Endothelial cell of hepatic sinusoid (primary cell): Measurements from ENCODE around the gene METTL25.

Experiments
- in situ Hi-C: cut with HindIII; loops from 2 replicates; pipeline ENCODE4 v1.10.0; 2017; ENCODE audit warnings: low sequenced_read_pairs

The METTL25 gene

GRCh38 chr12:82406651-82407050 lies 48.3 kb downstream of the METTL25 start:
- in situ Hi-C loops, result no loop called here

DNA sequence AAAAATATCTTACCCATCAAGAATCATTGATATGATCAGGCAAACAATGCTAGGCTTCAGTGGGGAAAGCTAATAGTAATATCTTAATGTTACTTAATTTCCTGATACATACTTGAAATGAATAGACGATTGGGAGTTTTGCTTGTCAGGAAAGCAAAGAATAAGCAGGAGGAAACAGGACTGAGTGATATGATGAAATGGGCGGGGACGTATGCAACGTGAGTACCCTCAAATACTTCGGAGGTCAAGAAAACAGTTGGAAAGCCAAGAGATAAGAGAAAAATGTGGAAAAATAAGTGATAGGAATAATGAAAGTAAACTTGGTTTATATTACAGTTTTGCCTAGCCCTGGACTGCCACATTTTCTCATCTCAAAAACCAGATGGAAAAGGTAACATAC lies 49.2 kb downstream of the METTL25 start:
- in situ Hi-C loops, result no loop called here

DNA sequence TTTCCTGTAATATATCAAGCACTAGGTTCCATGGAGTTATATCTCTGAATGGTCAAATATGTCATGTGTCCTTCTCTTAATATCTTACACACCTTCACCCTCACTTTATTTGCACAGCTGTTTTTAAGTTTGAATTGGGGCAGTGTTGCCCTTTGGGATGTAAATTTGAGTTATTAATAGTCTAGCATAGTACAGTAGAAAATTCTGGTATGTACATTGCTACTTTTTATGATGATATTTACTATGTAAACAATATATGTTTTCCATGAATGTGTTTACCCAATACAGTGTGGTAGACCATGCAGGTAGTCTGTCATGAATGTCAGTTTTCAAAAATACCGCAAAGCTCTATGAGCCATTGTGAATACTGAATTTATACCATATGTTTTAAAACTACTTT lies 50.5 kb downstream of the METTL25 start:
- in situ Hi-C loops, result no loop called here

DNA sequence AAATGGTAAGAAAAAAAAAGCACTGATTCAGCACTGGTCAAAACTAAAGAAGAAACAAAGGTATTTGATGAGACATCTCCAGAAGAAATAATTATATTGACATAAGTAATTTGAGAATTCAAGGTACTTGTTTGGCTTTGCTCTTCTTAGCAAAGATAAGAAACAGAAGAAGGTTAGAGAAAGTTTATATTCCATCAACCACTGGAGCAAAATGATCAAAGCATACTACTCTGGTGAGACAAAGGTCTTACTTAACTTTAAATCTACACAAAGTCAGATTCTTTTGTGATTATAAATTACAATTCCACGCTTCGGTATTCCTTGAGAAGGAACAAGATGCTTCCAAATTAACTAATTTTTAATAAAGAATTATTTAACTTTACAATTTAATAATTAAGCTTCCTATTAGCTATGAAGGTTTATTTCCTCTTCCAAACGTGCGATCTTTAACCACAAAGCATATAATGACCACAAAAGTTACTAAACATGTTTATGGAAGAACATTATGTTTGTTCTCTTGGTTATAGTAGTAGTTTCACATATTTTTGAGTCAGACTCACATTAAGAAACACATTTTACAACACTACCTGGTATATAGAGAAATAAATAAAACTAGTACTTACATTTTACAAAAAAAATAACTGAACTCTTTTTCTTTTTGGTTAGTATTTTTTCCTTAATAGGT lies 53.4 kb downstream of the METTL25 start:
- in situ Hi-C loops, result no loop called here

- in situ Hi-C loops, result no loop called here
Observed at GRCh38 chr12:82412246-82412645, 53.9 kb downstream of the METTL25 start.

- in situ Hi-C loops, result no loop called here
Observed at GRCh38 chr12:82414044-82414443, 55.7 kb downstream of the METTL25 start.

DNA sequence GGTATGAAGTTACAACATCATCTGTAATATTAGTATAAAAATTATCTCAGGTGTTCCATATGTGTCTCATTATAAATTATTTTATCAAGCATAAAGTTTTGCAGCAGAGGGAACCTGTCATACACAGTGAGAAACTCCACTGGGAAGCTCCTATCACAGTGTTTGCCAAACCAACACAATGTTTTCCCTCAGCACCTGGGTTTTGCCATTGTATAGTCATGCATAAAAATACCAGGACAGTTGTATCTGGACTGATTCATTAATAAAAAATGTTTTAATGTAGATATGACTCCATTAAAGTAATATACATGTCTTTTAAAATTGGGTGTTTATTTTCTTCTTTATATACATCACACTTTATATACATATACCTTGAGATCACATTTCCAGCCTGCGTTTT lies 56.6 kb downstream of the METTL25 start:
- in situ Hi-C loops, result no loop called here

- in situ Hi-C loops, result no loop called here
Observed at GRCh38 chr12:82415402-82415801, 57.1 kb downstream of the METTL25 start.

DNA sequence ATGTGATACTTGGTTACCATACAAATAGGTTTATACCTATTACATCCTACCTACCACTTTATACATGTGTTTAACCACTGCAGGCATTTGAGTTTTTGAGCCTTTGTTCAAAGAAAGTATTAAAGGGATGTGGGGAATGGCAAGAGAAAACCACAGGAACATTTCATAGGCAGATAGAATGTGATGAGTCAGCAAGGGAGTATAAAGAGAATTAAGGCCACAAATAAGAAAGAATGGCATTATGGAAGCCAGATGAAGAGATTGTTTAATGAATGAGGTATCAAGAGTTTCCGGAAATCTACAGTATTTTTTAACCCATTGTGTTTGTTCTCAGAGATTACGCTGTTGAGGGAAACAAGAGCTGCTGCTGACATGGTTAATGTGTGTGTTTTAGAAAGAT lies 66.9 kb downstream of the METTL25 start:
- in situ Hi-C loops, result no loop called here

GRCh38 chr12:82426081-82426480 lies 67.8 kb downstream of the METTL25 start:
- in situ Hi-C loops, result no loop called here

DNA sequence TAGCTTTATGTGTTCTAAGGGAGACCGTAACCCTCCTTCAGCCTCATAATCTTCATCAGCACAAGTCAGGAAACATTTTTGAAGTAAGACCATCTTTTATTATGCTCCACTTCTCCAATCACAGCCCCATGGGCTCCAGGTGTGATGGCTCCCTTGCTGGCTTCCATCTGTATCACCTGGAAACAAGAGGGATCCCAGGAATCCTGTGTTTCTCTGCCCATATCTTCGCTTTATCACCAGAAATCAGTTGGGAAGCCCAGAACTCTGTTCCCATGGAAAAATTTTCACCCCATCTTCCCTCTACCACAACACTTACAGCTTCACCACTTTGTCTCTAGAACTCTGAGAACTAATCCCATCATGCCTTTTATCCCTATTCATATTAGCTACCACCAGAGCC lies 68.3 kb downstream of the METTL25 start:
- in situ Hi-C loops, result no loop called here

- in situ Hi-C loops, result no loop called here
Observed at GRCh38 chr12:82430541-82431145, 72.3 kb downstream of the METTL25 start.

DNA sequence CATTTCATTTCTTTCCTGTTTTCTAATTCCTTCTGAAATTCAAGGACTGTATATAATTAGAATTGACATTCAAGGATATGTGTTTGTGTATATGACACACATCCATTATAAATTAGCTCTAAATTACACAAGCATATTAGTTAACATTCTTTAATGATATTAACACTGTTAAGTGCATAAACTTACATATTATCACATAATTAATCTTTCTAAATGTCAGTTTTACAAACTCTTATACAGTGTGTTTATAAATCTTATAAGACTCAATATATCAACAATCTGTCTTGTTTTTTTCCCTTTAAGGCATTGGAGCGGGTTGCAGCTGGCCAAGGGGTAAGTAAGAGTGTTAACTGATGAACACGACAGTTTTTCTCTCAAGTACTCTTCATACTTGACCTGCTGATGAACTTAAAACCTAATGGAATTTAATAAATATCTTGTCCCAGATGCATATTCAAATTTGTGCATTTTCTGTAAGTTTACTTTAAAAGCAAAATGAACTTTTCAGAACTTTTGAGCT lies 76.1 kb downstream of the METTL25 start:
- in situ Hi-C loops, result no loop called here

- in situ Hi-C loops, result no loop called here
Observed at GRCh38 chr12:82436354-82436753, 78.0 kb downstream of the METTL25 start.

- in situ Hi-C loops, result no loop called here
Observed at GRCh38 chr12:82437744-82438143, 79.4 kb downstream of the METTL25 start.

GRCh38 chr12:82438356-82438755 lies 80.0 kb downstream of the METTL25 start:
- in situ Hi-C loops, result no loop called here

- in situ Hi-C loops, result no loop called here
Observed at GRCh38 chr12:82440885-82441284, 82.6 kb downstream of the METTL25 start.

GRCh38 chr12:82448911-82449578 lies 90.7 kb downstream of the METTL25 start:
- in situ Hi-C loops, result no loop called here

DNA sequence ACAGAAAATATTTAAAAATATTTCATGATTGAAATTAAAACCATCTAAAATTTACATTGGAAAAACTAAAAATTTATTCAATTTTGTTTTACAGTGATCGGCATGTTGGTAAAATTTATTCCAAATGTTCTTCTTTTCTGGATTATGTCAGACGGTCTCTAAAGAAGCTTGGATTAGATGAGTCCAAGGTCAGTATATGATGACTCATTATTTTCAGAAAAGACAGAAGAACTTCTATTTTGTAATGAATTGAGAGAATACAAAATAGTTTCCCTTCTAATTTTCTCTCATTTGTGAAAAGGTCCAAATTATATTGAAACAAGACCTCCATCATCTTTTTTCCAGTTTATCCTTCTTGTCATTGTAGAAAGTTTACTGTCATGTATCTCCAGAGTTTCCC lies 98.3 kb downstream of the METTL25 start:
- in situ Hi-C loops, result no loop called here

DNA sequence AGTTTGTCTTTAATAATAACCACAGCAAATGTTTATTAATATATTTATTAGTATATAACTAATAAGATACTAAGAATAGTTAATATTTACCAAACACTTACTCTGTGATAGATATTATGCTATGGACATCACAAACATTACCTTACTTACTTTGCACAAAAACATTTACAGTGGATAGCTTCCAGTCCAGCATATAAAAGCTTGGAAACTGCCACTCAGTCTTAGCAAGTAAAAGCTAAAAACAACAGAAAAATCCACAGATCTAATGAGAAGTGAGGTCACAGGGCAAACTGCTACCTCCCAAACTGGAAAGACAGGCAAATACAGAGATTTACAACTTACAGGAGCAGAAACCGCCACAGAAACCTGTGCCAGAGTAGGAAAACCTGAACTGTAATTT lies 99.8 kb downstream of the METTL25 start:
- in situ Hi-C loops, result no loop called here

DNA sequence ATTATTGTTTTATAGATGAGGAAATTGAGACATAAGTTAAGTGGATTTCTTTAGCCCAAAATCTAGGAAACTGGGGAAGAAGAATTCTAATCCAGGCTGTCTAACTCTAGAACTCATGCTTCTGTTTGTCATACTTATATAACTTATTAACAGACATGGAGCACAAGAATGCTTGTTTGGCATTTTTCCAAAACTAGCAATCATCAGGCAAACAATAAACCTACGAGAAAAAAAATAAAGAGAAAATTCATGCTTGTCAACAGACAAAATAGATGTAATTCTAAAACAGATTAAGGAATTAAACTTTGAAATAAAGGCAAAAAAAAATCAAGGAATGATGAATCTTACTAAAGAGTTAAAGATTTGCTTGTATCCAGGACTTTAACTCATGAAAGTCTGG lies 103.1 kb downstream of the METTL25 start:
- in situ Hi-C loops, result no loop called here

GRCh38 chr12:82461836-82462235 lies 103.5 kb downstream of the METTL25 start:
- in situ Hi-C loops, result no loop called here
